K562 (cell line): ENCODE measurements around the gene MTHFR. TPM values are rescaled to one million over a fixed set of nuclear protein-coding genes. Genes with fewer than 3 reads are reported as not detected.

ENCODE experiments used
- ATAC-seq: fragments of 200-7000 bp; cut with Tn5 transposase; 3 replicates; pipeline ENCODE4 v1.9.1; 2020; ENCODE audit warnings: moderate library complexity
- BruUV-seq: library from RNA; stranded (reverse); fragments of 400-500 nt; replicated peaks from 2 replicates; lab custom pipeline; 2021; lab: Mats Ljungman, UMichigan
- CTCF ChIA-PET: fragments of 300-600 bp; formaldehyde crosslinking; extraction: SDS; loops from one replicate; lab custom pipeline; 2021; ENCODE audit warnings: low intra/inter-chr PET ratio; lab: Yijun Ruan, JAX
- POLR2A ChIA-PET: fragments of 300-600, 350-650 bp; sonication (Branson Sonifier 250); formaldehyde crosslinking; extraction: SDS; loops from one replicate; lab custom pipeline; 2021; ENCODE audit warnings: antibody characterized with exemption, inconsistent platforms; lab: Yijun Ruan, JAX
- DNase-seq, 4 experiments: peaks; one replicate each; pipeline versions ENCODE4 v3.0.0 to v3.0.0-alpha.2; 2011 to 2018; ENCODE audit warnings: low spot score in 3 of 4, mixed read lengths in 3 of 4; ENCODE audit errors: extremely low read depth in 1 of 4
- FAIRE-seq: peaks from 2 replicates; lab custom pipeline; 2011; peaks lifted over from hg19 to GRCh38; lab: Jason Lieb, UNC
- H2AFZ ChIP-seq: 2 replicates; pipeline ENCODE4 v1.6.0; 2011; ENCODE audit warnings: low read depth, low read length, control low read depth, inconsistent platforms
- H3K27ac ChIP-seq: fragments of 200-600 bp; 3 replicates; pipeline ENCODE4 v1.8.0; 2011; ENCODE audit warnings: low read depth, mild to moderate bottlenecking, control low read depth, inconsistent platforms, low read length, moderate library complexity, mixed read lengths; ENCODE audit errors: extremely low read depth
- H3K27me3 ChIP-seq, 2 experiments: fragments of 300-600 bp in 1 of 2; 2 replicates in 1 of 2; 3 replicates in 1 of 2; pipeline versions ENCODE4 v1.6.0 to v1.8.0; 2011; ENCODE audit warnings: inconsistent platforms in 2 of 2, low read length in 2 of 2, mild to moderate bottlenecking in 1 of 2, mixed read lengths in 1 of 2, moderate library complexity in 1 of 2; ENCODE audit not compliant: control insufficient read depth in 2 of 2, insufficient read depth in 2 of 2
- H3K36me3 ChIP-seq: fragments of 300-600 bp; 3 replicates; pipeline ENCODE4 v1.8.0; 2011; ENCODE audit warnings: mild to moderate bottlenecking, low read length, inconsistent platforms; ENCODE audit not compliant: control insufficient read depth, insufficient read depth
- H3K4me1 ChIP-seq, 2 experiments: fragments of 200-600 bp in 1 of 2; replicated peaks in 1 of 2; 2 replicates in 1 of 2; 3 replicates in 1 of 2; pipeline versions ENCODE4 v1.5.1 to v1.8.0; 2011; ENCODE audit warnings: inconsistent platforms in 2 of 2, low read length in 2 of 2, mild to moderate bottlenecking in 1 of 2, mixed read lengths in 1 of 2, moderate library complexity in 1 of 2; ENCODE audit not compliant: control insufficient read depth in 2 of 2, insufficient read depth in 2 of 2
- H3K4me2 ChIP-seq: 2 replicates; pipeline ENCODE4 v1.6.1; 2011; ENCODE audit warnings: low read length, control low read depth, inconsistent platforms, mixed read lengths; ENCODE audit not compliant: insufficient read depth
- H3K4me3 ChIP-seq: fragments of 200-600 bp; sonication (generic), shearing (Covaris generic); 2 replicates; pipeline ENCODE4 v1.5.1; 2016; ENCODE audit warnings: control low read depth, inconsistent platforms
- H3K79me2 ChIP-seq: fragments of 200-600 bp; 3 replicates; pipeline ENCODE4 v1.8.0; 2011; ENCODE audit warnings: low read length, inconsistent platforms; ENCODE audit not compliant: control insufficient read depth, insufficient read depth
- H3K9ac ChIP-seq, 2 experiments: 2 replicates each; pipeline versions ENCODE4 v1.6.0 to v1.6.1; 2011; ENCODE audit warnings: low read depth in 2 of 2, low read length in 2 of 2, control low read depth in 1 of 2, inconsistent platforms in 1 of 2, mild to moderate bottlenecking in 1 of 2, mixed read lengths in 1 of 2; ENCODE audit not compliant: insufficient read depth in 1 of 2
- H3K9me1 ChIP-seq: one replicate; pipeline ENCODE4 v1.6.0; 2011; ENCODE audit warnings: inconsistent platforms, mild to moderate bottlenecking, low read length, moderate library complexity; ENCODE audit not compliant: control insufficient read depth, insufficient read depth
- H3K9me3 ChIP-seq: replicated peaks from 2 replicates; pipeline ENCODE4 v1.5.1; 2011; ENCODE audit warnings: low read depth, low read length, inconsistent platforms; ENCODE audit not compliant: control insufficient read depth, insufficient read depth
- H4K20me1 ChIP-seq: replicated peaks from 2 replicates; pipeline ENCODE4 v1.6.1; 2011; ENCODE audit warnings: low read length, inconsistent platforms, mixed read lengths; ENCODE audit not compliant: control insufficient read depth, insufficient read depth
- ADNP ChIP-seq: fragments of 200-800 bp; sonication (Bioruptor generic); IDR thresholded peaks from 2 replicates; pipeline ENCODE4 v1.6.1; 2016; ENCODE audit warnings: missing genetic modification characterization, missing compliant biosample characterization
- ARID4B ChIP-seq: sonication (generic); formaldehyde crosslinking; IDR thresholded peaks from 2 replicates; pipeline ENCODE4 v1.8.0; 2022; ENCODE audit warnings: mild to moderate bottlenecking, missing genetic modification reagents
- ATF4 ChIP-seq: fragments of 450-650 bp; formaldehyde crosslinking; IDR thresholded peaks from 2 replicates; pipeline ENCODE4 v1.4.0; 2022; ENCODE audit warnings: mild to moderate bottlenecking, moderate library complexity
- ZBTB33 ChIP-seq: sonication (generic); formaldehyde crosslinking; IDR thresholded peaks from 2 replicates; pipeline ENCODE4 v1.8.1; 2023; ENCODE audit warnings: mild to moderate bottlenecking, missing genetic modification reagents
- ZFP30 ChIP-seq: fragments of 250-450 bp; sonication (Bioruptor Pico); IDR thresholded peaks from 2 replicates; pipeline ENCODE4 v1.8.0; 2022; ENCODE audit warnings: moderate library complexity, mild to moderate bottlenecking, inconsistent platforms, borderline replicate concordance
- ZNF778 ChIP-seq: fragments of 450-650 bp; formaldehyde crosslinking; IDR thresholded peaks from 2 replicates; pipeline ENCODE4 v1.4.0; 2020; ENCODE audit warnings: mild to moderate bottlenecking, moderate library complexity
- WGBS: fragments of 100-300 bp; shearing (Covaris generic); methylation state at CpG from one replicate; pipeline ENCODE4 v1.1.6; 2016; ENCODE audit warnings: low coverage, mixed read lengths; ENCODE audit not compliant: insufficient coverage; ENCODE audit errors: missing lambda C conversion rate; 5-methylcytosine and 5-hydroxymethylcytosine counted together
- in situ Hi-C: fragments of 300-500 bp; cut with MboI; formaldehyde crosslinking; loops from 4 replicates; pipeline ENCODE4 v1.15.0; 2018; ENCODE audit warnings: inconsistent platforms, mixed read lengths
- intact Hi-C: fragments of 100-400 bp; cut with micrococcal nuclease; formaldehyde crosslinking; loops from 2 replicates; pipeline ENCODE4 v1.14.2; 2022
- polyA plus RNA-seq, 8 experiments: library from polyadenylated mRNA; depleted of rRNA in 4 of 8; stranded (reverse) in 5 of 8; unstranded in 3 of 8; fragments of >200 nt; fragmentation: Nextera tagmentation in 2 of 8; fragmentation: Illumina TruSeq in 1 of 8; extraction: Ambion mirVana in 2 of 8; extraction: Trizol in 1 of 8; gene quantifications; 2 replicates each; pipeline versions ENCODE4 v1.2.1 to v1.2.3, GENCODE V29; 2011 to 2014; ENCODE audit warnings: inconsistent platforms in 1 of 8, missing spikeins in 1 of 8
- total RNA-seq, 7 experiments: library from RNA; depleted of rRNA in 6 of 7; stranded (reverse); fragments of >200 nt in 6 of 7; fragmentation: Illumina TruSeq in 2 of 7; extraction: Trizol in 2 of 7; gene quantifications; 2 replicates each; pipeline versions ENCODE4 v1.2.1 to v1.2.3, GENCODE V29; 2011 to 2021; ENCODE audit warnings: low replicate concordance in 1 of 7

Gene MTHFR
- total and polyA plus RNA-seq, 9 of the 15 experiments (the other 6 are each of a cell fraction or from before 2014, with no cell fraction given): 5.0 to 104 (median 62.6) TPM

GRCh38 chr1:11738783-11739182 lies 67.0 kb downstream of the MTHFR start (continued):
- TF ChIP-seq ADNP (tag) (no peak), ZBTB33 (peak; percentile 91)

- no peaks in the 10 kb centered on the region for H3K27me3 ChIP-seq
- in situ Hi-C loops: no loop called here
- H3K36me3 ChIP-seq: peaks cover 7% of the 10 kb centered on the region; the same call in 2 of the 3 replicates
- whole genome bisulfite sequencing: 28% methylated on average over 2 of the region's 2 CpGs
- peaks cover 50 to 59% of the 10 kb centered on the region in 2 experiments for H3K4me1 ChIP-seq
- no peaks in the 10 kb centered on the region for H3K9me3 ChIP-seq
- peaks cover 53% of the 10 kb centered on the region for H3K79me2 ChIP-seq
- H3K4me3 ChIP-seq: no peak overlapping the region
- ChIA-PET POLR2A (interaction anchor here (0.5 to 1.9 kb wide), 7 partner anchors 15 to 312 kb away, joined by 3 to 7 read pairs (median 3); no protein-coding TSS in a partner anchor), CTCF (no interaction called here)
- H3K9me1 ChIP-seq: peaks cover 7% of the 10 kb centered on the region
- TF ChIP-seq ZNF778 (CRISPR knock-in tag) (no peak), ZFP30 (no peak), ATF4 (no peak), ARID4B (peak; percentile 46; the same call in 1 of the 2 replicates)
- no TSS peak for BruUV-seq
- ATAC-seq (no peak), DNase-seq (no peak), FAIRE-seq (no peak)
- peak overlapping the region; percentile 91 for H3K27ac ChIP-seq
- peak overlapping the region; percentile 99; the same call in 1 of the 2 replicates for H3K4me2 ChIP-seq
- intact Hi-C loops: loop anchor here (5.0 kb wide), 1 partner anchor 59 kb away; no protein-coding TSS in a partner anchor
- H2AFZ ChIP-seq: no peak overlapping the region
- H4K20me1 ChIP-seq: no peaks in the 10 kb centered on the region
- peak overlapping the region; percentile 64 to 87; a peak in 1 of 4 replicates for H3K9ac ChIP-seq
These were observed 67.7 kb downstream of the MTHFR start for GRCh38 chr1:11738096-11738495.
